Adrenal gland (tissue), 5 donors: ENCODE data around the gene HOXD4.

Experiments
- POLR2A ChIP-seq, 2 donors: fragments of 450-650 bp; IDR thresholded peaks; one replicate each; pipeline ENCODE4 v1.6.1; 2017; ENCODE audit warnings: antibody characterized with exemption in 2 of 2, mild to moderate bottlenecking in 2 of 2, moderate library complexity in 1 of 2
- TF ChIP-seq, protein P1 (sequence below), 6 experiments: fragments of 450-650 bp in 4 of 6; fragments of 200-600 bp in 2 of 6; sonication (generic) in 1 of 6; IDR thresholded peaks; 1 replicate in 5 of 6; 2 replicates in 1 of 6; pipeline versions ENCODE4 v1.5.1 to v1.8.0; 2016 to 2021; ENCODE audit warnings: antibody characterized with exemption in 6 of 6, mild to moderate bottlenecking in 2 of 6, moderate library complexity in 1 of 6
- donor health status: DM: no; HTN: no; CAD: no.

DNA sequence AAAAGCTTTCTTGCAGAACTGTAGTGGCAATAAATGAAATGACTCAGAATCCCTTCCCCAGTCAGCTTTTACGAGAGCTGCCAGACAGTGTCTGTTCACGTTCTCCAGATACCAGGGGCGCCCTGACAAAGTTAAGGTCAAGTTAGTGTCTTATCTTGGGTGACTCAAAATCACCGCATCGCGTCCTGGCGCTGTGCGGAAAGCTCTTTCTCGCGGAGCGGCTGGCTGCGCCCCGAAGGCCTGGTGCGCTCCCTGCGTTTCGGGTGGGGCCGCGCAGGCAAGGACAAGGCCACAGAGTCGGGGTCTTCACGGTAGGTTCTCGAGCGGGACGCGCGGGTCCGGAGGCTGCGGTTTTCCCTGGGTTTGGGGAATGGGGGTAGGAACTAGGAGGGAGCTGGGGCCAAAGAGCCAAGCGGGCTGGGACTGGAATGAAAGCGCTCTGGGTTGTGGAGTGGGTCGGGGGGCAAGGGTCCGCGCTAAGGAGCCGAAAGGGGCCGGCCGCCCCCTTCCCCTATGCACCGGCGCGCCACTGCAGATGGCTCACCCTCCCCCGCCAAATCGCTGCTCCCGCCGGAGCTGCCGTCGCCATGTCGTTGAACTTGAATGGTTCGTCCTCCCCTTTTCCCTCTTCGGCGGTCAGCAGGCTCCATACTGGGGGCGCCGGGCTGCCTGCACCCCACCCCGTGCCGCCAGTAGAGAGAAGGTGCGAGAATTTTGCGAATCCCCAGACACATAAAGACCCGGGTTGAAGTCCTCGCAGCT, 46.9 kb upstream of the HOXD4 start:
- TF ChIP-seq POLR2A (IDR thresholded peaks at IDR 0.05), result no peak
- TF ChIP-seq, protein P1, sequence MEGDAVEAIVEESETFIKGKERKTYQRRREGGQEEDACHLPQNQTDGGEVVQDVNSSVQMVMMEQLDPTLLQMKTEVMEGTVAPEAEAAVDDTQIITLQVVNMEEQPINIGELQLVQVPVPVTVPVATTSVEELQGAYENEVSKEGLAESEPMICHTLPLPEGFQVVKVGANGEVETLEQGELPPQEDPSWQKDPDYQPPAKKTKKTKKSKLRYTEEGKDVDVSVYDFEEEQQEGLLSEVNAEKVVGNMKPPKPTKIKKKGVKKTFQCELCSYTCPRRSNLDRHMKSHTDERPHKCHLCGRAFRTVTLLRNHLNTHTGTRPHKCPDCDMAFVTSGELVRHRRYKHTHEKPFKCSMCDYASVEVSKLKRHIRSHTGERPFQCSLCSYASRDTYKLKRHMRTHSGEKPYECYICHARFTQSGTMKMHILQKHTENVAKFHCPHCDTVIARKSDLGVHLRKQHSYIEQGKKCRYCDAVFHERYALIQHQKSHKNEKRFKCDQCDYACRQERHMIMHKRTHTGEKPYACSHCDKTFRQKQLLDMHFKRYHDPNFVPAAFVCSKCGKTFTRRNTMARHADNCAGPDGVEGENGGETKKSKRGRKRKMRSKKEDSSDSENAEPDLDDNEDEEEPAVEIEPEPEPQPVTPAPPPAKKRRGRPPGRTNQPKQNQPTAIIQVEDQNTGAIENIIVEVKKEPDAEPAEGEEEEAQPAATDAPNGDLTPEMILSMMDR (IDR thresholded peaks at IDR 0.05), result no peak
